GM23338 (cell line): ENCODE data around the gene MED27.

Experiments
- TF ChIP-seq, protein P1 (sequence below), 2 experiments: fragments of 200-600 bp in 1 of 2; sonication (generic) in 1 of 2; conservative IDR thresholded peaks; 2 replicates each; pipeline versions ENCODE4 v1.5.1 to v1.6.1; 2016 to 2017; ENCODE audit warnings: antibody characterized with exemption in 2 of 2, low read depth in 2 of 2, mild to moderate bottlenecking in 2 of 2, moderate library complexity in 1 of 2
- TF ChIP-seq, protein P2 (sequence below): fragments of 250-450 bp; sonication (Bioruptor Pico); IDR thresholded peaks from 2 replicates; pipeline ENCODE4 v1.5.0; 2020; ENCODE audit warnings: mild to moderate bottlenecking, moderate library complexity
- TF ChIP-seq, protein P3 (sequence below): IDR thresholded peaks from one replicate; pipeline ENCODE4 v1.6.1; 2018; ENCODE audit warnings: antibody characterized with exemption; ENCODE audit not compliant: unreplicated experiment
- TF ChIP-seq, protein P4 (sequence below): IDR thresholded peaks from 2 replicates; pipeline ENCODE4 v1.6.1; 2016; ENCODE audit warnings: antibody characterized with exemption

DNA sequence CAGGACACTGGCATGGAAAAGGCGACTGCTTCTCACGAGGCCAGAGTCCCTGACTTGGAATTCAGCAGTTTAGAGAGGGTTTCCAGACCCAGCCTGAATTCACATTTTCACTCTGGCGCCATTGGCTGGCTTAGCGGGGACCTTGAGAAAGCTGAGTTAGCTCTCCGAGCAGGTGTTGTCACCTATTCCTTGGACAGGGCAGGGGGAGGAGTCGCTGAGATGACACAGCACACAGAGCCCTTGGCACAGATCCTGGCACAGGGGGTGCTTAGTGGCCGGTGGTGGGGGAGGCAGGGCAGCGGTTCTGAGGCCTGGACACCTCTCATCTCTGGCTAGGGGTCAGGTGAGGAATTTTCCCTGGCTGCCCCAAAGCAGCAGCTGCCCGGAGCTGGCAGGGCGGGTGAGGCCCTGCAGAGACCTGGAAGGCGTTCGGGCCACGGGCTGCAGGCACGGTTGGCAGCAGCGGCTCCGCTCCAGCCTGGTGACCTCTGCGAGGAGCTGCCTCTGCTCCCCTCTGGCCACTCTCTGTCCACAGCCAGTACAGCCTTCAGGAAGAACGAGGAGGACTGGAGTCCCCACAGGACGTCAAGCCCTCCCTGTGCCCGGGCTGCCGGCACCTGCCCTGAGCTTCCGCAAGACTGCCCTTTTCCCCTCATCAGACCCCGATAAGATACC, 267.4 kb downstream of the MED27 start:
- TF ChIP-seq, protein P1, sequence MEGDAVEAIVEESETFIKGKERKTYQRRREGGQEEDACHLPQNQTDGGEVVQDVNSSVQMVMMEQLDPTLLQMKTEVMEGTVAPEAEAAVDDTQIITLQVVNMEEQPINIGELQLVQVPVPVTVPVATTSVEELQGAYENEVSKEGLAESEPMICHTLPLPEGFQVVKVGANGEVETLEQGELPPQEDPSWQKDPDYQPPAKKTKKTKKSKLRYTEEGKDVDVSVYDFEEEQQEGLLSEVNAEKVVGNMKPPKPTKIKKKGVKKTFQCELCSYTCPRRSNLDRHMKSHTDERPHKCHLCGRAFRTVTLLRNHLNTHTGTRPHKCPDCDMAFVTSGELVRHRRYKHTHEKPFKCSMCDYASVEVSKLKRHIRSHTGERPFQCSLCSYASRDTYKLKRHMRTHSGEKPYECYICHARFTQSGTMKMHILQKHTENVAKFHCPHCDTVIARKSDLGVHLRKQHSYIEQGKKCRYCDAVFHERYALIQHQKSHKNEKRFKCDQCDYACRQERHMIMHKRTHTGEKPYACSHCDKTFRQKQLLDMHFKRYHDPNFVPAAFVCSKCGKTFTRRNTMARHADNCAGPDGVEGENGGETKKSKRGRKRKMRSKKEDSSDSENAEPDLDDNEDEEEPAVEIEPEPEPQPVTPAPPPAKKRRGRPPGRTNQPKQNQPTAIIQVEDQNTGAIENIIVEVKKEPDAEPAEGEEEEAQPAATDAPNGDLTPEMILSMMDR (conservative IDR thresholded peaks at IDR 0.05; ENCODE audit: low read depth in 2 of 2), result no peak
- TF ChIP-seq, protein P2, sequence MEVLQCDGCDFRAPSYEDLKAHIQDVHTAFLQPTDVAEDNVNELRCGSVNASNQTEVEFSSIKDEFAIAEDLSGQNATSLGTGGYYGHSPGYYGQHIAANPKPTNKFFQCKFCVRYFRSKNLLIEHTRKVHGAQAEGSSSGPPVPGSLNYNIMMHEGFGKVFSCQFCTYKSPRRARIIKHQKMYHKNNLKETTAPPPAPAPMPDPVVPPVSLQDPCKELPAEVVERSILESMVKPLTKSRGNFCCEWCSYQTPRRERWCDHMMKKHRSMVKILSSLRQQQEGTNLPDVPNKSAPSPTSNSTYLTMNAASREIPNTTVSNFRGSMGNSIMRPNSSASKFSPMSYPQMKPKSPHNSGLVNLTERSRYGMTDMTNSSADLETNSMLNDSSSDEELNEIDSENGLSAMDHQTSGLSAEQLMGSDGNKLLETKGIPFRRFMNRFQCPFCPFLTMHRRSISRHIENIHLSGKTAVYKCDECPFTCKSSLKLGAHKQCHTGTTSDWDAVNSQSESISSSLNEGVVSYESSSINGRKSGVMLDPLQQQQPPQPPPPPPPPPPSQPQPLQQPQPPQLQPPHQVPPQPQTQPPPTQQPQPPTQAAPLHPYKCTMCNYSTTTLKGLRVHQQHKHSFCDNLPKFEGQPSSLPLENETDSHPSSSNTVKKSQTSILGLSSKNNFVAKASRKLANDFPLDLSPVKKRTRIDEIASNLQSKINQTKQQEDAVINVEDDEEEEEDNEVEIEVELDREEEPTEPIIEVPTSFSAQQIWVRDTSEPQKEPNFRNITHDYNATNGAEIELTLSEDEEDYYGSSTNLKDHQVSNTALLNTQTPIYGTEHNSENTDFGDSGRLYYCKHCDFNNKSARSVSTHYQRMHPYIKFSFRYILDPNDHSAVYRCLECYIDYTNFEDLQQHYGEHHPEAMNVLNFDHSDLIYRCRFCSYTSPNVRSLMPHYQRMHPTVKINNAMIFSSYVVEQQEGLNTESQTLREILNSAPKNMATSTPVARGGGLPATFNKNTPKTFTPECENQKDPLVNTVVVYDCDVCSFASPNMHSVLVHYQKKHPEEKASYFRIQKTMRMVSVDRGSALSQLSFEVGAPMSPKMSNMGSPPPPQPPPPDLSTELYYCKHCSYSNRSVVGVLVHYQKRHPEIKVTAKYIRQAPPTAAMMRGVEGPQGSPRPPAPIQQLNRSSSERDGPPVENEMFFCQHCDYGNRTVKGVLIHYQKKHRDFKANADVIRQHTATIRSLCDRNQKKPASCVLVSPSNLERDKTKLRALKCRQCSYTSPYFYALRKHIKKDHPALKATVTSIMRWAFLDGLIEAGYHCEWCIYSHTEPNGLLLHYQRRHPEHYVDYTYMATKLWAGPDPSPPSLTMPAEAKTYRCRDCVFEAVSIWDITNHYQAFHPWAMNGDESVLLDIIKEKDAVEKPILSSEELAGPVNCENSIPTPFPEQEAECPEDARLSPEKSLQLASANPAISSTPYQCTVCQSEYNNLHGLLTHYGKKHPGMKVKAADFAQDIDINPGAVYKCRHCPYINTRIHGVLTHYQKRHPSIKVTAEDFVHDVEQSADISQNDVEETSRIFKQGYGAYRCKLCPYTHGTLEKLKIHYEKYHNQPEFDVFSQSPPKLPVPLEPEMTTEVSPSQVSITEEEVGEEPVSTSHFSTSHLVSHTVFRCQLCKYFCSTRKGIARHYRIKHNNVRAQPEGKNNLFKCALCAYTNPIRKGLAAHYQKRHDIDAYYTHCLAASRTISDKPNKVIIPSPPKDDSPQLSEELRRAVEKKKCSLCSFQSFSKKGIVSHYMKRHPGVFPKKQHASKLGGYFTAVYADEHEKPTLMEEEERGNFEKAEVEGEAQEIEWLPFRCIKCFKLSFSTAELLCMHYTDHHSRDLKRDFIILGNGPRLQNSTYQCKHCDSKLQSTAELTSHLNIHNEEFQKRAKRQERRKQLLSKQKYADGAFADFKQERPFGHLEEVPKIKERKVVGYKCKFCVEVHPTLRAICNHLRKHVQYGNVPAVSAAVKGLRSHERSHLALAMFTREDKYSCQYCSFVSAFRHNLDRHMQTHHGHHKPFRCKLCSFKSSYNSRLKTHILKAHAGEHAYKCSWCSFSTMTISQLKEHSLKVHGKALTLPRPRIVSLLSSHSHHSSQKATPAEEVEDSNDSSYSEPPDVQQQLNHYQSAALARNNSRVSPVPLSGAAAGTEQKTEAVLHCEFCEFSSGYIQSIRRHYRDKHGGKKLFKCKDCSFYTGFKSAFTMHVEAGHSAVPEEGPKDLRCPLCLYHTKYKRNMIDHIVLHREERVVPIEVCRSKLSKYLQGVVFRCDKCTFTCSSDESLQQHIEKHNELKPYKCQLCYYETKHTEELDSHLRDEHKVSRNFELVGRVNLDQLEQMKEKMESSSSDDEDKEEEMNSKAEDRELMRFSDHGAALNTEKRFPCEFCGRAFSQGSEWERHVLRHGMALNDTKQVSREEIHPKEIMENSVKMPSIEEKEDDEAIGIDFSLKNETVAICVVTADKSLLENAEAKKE (CRISPR knock-in tag), result no peak
- TF ChIP-seq, protein P3, sequence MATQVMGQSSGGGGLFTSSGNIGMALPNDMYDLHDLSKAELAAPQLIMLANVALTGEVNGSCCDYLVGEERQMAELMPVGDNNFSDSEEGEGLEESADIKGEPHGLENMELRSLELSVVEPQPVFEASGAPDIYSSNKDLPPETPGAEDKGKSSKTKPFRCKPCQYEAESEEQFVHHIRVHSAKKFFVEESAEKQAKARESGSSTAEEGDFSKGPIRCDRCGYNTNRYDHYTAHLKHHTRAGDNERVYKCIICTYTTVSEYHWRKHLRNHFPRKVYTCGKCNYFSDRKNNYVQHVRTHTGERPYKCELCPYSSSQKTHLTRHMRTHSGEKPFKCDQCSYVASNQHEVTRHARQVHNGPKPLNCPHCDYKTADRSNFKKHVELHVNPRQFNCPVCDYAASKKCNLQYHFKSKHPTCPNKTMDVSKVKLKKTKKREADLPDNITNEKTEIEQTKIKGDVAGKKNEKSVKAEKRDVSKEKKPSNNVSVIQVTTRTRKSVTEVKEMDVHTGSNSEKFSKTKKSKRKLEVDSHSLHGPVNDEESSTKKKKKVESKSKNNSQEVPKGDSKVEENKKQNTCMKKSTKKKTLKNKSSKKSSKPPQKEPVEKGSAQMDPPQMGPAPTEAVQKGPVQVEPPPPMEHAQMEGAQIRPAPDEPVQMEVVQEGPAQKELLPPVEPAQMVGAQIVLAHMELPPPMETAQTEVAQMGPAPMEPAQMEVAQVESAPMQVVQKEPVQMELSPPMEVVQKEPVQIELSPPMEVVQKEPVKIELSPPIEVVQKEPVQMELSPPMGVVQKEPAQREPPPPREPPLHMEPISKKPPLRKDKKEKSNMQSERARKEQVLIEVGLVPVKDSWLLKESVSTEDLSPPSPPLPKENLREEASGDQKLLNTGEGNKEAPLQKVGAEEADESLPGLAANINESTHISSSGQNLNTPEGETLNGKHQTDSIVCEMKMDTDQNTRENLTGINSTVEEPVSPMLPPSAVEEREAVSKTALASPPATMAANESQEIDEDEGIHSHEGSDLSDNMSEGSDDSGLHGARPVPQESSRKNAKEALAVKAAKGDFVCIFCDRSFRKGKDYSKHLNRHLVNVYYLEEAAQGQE, result no peak
- TF ChIP-seq, protein P4, sequence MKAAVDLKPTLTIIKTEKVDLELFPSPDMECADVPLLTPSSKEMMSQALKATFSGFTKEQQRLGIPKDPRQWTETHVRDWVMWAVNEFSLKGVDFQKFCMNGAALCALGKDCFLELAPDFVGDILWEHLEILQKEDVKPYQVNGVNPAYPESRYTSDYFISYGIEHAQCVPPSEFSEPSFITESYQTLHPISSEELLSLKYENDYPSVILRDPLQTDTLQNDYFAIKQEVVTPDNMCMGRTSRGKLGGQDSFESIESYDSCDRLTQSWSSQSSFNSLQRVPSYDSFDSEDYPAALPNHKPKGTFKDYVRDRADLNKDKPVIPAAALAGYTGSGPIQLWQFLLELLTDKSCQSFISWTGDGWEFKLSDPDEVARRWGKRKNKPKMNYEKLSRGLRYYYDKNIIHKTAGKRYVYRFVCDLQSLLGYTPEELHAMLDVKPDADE, result no peak
